Urinary bladder (tissue), 4 donors: Measurements from ENCODE around the gene TIMM22. TPM values are rescaled to one million over a fixed set of nuclear protein-coding genes. Genes with fewer than 3 reads are reported as not detected.
"Not testable (repeated sequence)": the region's sequence is repeated elsewhere in the genome, so short reads cannot be mapped to it uniquely, and the experiment has no call there.

ENCODE experiments used
- DNase-seq: peaks from one replicate; pipeline ENCODE4 v3.0.0-alpha.2; 2015; ENCODE audit errors: extremely low spot score
- H3K27ac ChIP-seq: one replicate; pipeline ENCODE4 v1.5.1; 2013; ENCODE audit warnings: low read depth, mild to moderate bottlenecking, moderate library complexity
- H3K36me3 ChIP-seq: one replicate; pipeline ENCODE4 v1.6.1; 2013; ENCODE audit warnings: mild to moderate bottlenecking, moderate library complexity; ENCODE audit not compliant: insufficient read depth
- H3K4me1 ChIP-seq: one replicate; pipeline ENCODE4 v1.6.1; 2013; ENCODE audit warnings: mild to moderate bottlenecking, moderate library complexity; ENCODE audit not compliant: insufficient read depth
- H3K4me3 ChIP-seq: one replicate; pipeline ENCODE4 v1.5.1; 2013; ENCODE audit warnings: low read depth, low read length
- WGBS: extraction: QIAGEN DNeasy Blood & Tissue Kit; methylation state at CpG from one replicate; pipeline ENCODE4 v1.1.7; 2013; 5-methylcytosine and 5-hydroxymethylcytosine counted together
- polyA plus RNA-seq: library from polyadenylated mRNA; stranded (reverse); fragments of 200-250 nt; gene quantifications from one replicate; pipeline ENCODE4 v1.2.3, GENCODE V29; 2013
- total RNA-seq: library from RNA; depleted of rRNA; stranded (reverse); fragments of >200 nt; gene quantifications from one replicate; pipeline ENCODE4 v1.2.3, GENCODE V29; 2014
- donor health status: healthy with polysubstance abuse.
- donor health status: healthy.

The TIMM22 gene
- total and polyA plus RNA-seq, 2 donors: 9.3 to 11.3 TPM

GRCh38 chr17:1038459-1039122 lies 41.7 kb downstream of the TIMM22 start:
- Histone ChIP-seq H3K36me3 (no peaks in the 10 kb centered on the region), H3K4me3 (no peak overlapping the region), H3K4me1 (no peaks in the 10 kb centered on the region), H3K27ac (no peak overlapping the region)
- WGBS: 89% methylated on average over 31 of the region's 31 CpGs
- DNase-seq: no peak

- no peaks in the 10 kb centered on the region for H3K36me3 ChIP-seq
- no peaks in the 10 kb centered on the region for H3K4me1 ChIP-seq
- H3K4me3 ChIP-seq: no peak overlapping the region
- no peak for DNase-seq
- no peak overlapping the region for H3K27ac ChIP-seq
- WGBS: 79% methylated on average over 16 of the region's 16 CpGs
Measured at GRCh38 chr17:1039123-1039507, 42.2 kb downstream of the TIMM22 start.

GRCh38 chr17:1039511-1040215 lies 42.7 kb downstream of the TIMM22 start:
- Histone ChIP-seq H3K36me3 (no peaks in the 10 kb centered on the region), H3K4me3 (no peak overlapping the region), H3K4me1 (no peaks in the 10 kb centered on the region), H3K27ac (no peak overlapping the region)
- 80% methylated on average over 30 of the region's 30 CpGs for WGBS
- no peak for DNase-seq

- DNase-seq: no peak
- WGBS: 81% methylated on average over 13 of the region's 13 CpGs
- Histone ChIP-seq H3K27ac (no peak overlapping the region), H3K36me3 (no peaks in the 10 kb centered on the region), H3K4me3 (no peak overlapping the region), H3K4me1 (no peaks in the 10 kb centered on the region)
Measured at GRCh38 chr17:1040216-1040600, 43.3 kb downstream of the TIMM22 start.

GRCh38 chr17:1041746-1042145 lies 44.8 kb downstream of the TIMM22 start:
- Histone ChIP-seq H3K4me1 (no peaks in the 10 kb centered on the region), H3K36me3 (no peaks in the 10 kb centered on the region), H3K27ac (no peak overlapping the region), H3K4me3 (no peak overlapping the region)
- 97% methylated on average over 9 of the region's 9 CpGs for WGBS
- DNase-seq: no peak

GRCh38 chr17:1042486-1042885 lies 45.6 kb downstream of the TIMM22 start:
- DNase-seq: no peak
- H3K4me1 ChIP-seq: no peaks in the 10 kb centered on the region
- no peak overlapping the region for H3K4me3 ChIP-seq
- no peaks in the 10 kb centered on the region for H3K36me3 ChIP-seq
- no peak overlapping the region for H3K27ac ChIP-seq
- WGBS: 95% methylated on average over 19 of the region's 19 CpGs

- no peaks in the 10 kb centered on the region for H3K36me3 ChIP-seq
- H3K4me1 ChIP-seq: no peaks in the 10 kb centered on the region
- DNase-seq: no peak
- H3K4me3 ChIP-seq: no peak overlapping the region
- WGBS: 21% methylated on average over 21 of the region's 21 CpGs
- no peak overlapping the region for H3K27ac ChIP-seq
Measured at GRCh38 chr17:1043601-1044251, 46.8 kb downstream of the TIMM22 start.

GRCh38 chr17:1044387-1045009 lies 47.6 kb downstream of the TIMM22 start:
- DNase-seq, H3K27ac ChIP-seq, H3K4me1 ChIP-seq, H3K4me3 ChIP-seq, H3K36me3 ChIP-seq: not testable (repeated sequence)
- WGBS: 93% methylated on average over 13 of the region's 13 CpGs

GRCh38 chr17:1045456-1045855 lies 48.5 kb downstream of the TIMM22 start:
- no peak for DNase-seq
- Histone ChIP-seq H3K36me3 (no peaks in the 10 kb centered on the region), H3K27ac (no peak overlapping the region), H3K4me3 (no peak overlapping the region), H3K4me1 (no peaks in the 10 kb centered on the region)
- WGBS: 87% methylated on average over 9 of the region's 9 CpGs

GRCh38 chr17:1047177-1047878 lies 50.4 kb downstream of the TIMM22 start:
- H3K4me1 ChIP-seq: no peaks in the 10 kb centered on the region
- 46% methylated on average over 21 of the region's 21 CpGs for WGBS
- H3K36me3 ChIP-seq: no peaks in the 10 kb centered on the region
- no peak for DNase-seq
- no peak overlapping the region for H3K4me3 ChIP-seq
- H3K27ac ChIP-seq: no peak overlapping the region

GRCh38 chr17:1047879-1048470 lies 51.0 kb downstream of the TIMM22 start:
- H3K36me3 ChIP-seq: no peaks in the 10 kb centered on the region
- H3K27ac ChIP-seq: no peak overlapping the region
- 63% methylated on average over 20 of the region's 20 CpGs for WGBS
- H3K4me3 ChIP-seq: no peak overlapping the region
- no peaks in the 10 kb centered on the region for H3K4me1 ChIP-seq
- no peak for DNase-seq

GRCh38 chr17:1048516-1049115 lies 51.7 kb downstream of the TIMM22 start:
- H3K27ac ChIP-seq, H3K4me3 ChIP-seq, DNase-seq, H3K36me3 ChIP-seq, H3K4me1 ChIP-seq: not testable (repeated sequence)
- 92% methylated on average over 49 of the region's 49 CpGs for WGBS
